ENCODE measurements around the gene JUNB. TPM values are rescaled to one million over a fixed set of nuclear protein-coding genes. Genes with fewer than 3 reads are reported as not detected.
A peak's percentile ranks its signal among the peaks of the same experiment; 100 is the strongest.

Gene JUNB
- total and polyA plus RNA-seq, 2 of the 13 experiments (the other 11 are each of a cell fraction or from before 2014, with no cell fraction given): 7.7 to 8.2 TPM

GRCh38 chr19:12801466-12802266 is 10.4 kb downstream of the JUNB start, which contains the start of the genes PRDX2 and THSD8 (continued):
- TF ChIP-seq MXI1 (IDR thresholded peaks at IDR 0.05; ENCODE audit: borderline replicate concordance, low read depth, low read length): peak; percentile 52; the same call in 1 of the 3 replicates
- TF ChIP-seq HNF1A (IDR thresholded peaks at IDR 0.05; ENCODE audit: low read depth): no peak
- 0 out of 2 replicates have a peak, but pooled peaks have one; percentile 56 for TF ChIP-seq HNF1A (CRISPR knock-in tag; IDR thresholded peaks at IDR 0.05; ENCODE audit: borderline replicate concordance)
- TF ChIP-seq ZNF337 (CRISPR knock-in tag; IDR thresholded peaks at IDR 0.05; ENCODE audit: borderline replicate concordance, low read depth): peak; percentile 71; the same call in 1 of the 2 replicates
- no peak for TF ChIP-seq SOX6 (IDR thresholded peaks at IDR 0.05)
- TF ChIP-seq SOX6 (CRISPR knock-in tag; IDR thresholded peaks at IDR 0.05): peak; percentile 32; the same call in 1 of the 2 replicates
- TF ChIP-seq ZNF878 (CRISPR knock-in tag; IDR thresholded peaks at IDR 0.05): 0 out of 2 replicates have a peak, but pooled peaks have one; percentile 41
- 0 out of 2 replicates have a peak, but pooled peaks have one; percentile 65 for TF ChIP-seq ZBTB44 (CRISPR knock-in tag; IDR thresholded peaks at IDR 0.05)
- peak; percentile 25; the same call in 1 of the 2 replicates for TF ChIP-seq FOXO1 (CRISPR knock-in tag; IDR thresholded peaks at IDR 0.05)
- peak; percentile 91 for TF ChIP-seq ZIK1 (CRISPR knock-in tag; IDR thresholded peaks at IDR 0.05; ENCODE audit: borderline replicate concordance, low read depth)
- TF ChIP-seq KDM2A (CRISPR knock-in tag; IDR thresholded peaks at IDR 0.05; ENCODE audit: borderline replicate concordance, low read depth): peak; percentile 80
- TF ChIP-seq, protein P1, sequence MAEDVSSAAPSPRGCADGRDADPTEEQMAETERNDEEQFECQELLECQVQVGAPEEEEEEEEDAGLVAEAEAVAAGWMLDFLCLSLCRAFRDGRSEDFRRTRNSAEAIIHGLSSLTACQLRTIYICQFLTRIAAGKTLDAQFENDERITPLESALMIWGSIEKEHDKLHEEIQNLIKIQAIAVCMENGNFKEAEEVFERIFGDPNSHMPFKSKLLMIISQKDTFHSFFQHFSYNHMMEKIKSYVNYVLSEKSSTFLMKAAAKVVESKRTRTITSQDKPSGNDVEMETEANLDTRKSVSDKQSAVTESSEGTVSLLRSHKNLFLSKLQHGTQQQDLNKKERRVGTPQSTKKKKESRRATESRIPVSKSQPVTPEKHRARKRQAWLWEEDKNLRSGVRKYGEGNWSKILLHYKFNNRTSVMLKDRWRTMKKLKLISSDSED (CRISPR knock-in tag; IDR thresholded peaks at IDR 0.05): no peak
- TF ChIP-seq HNRNPUL1 (IDR thresholded peaks at IDR 0.05; ENCODE audit: low read depth, low read length): peak; percentile 58; the same call in 1 of the 2 replicates
- TF ChIP-seq EZH2 (conservative IDR thresholded peaks at IDR 0.05; ENCODE audit: low read depth, low read length): no peak
- TF ChIP-seq, protein P2, sequence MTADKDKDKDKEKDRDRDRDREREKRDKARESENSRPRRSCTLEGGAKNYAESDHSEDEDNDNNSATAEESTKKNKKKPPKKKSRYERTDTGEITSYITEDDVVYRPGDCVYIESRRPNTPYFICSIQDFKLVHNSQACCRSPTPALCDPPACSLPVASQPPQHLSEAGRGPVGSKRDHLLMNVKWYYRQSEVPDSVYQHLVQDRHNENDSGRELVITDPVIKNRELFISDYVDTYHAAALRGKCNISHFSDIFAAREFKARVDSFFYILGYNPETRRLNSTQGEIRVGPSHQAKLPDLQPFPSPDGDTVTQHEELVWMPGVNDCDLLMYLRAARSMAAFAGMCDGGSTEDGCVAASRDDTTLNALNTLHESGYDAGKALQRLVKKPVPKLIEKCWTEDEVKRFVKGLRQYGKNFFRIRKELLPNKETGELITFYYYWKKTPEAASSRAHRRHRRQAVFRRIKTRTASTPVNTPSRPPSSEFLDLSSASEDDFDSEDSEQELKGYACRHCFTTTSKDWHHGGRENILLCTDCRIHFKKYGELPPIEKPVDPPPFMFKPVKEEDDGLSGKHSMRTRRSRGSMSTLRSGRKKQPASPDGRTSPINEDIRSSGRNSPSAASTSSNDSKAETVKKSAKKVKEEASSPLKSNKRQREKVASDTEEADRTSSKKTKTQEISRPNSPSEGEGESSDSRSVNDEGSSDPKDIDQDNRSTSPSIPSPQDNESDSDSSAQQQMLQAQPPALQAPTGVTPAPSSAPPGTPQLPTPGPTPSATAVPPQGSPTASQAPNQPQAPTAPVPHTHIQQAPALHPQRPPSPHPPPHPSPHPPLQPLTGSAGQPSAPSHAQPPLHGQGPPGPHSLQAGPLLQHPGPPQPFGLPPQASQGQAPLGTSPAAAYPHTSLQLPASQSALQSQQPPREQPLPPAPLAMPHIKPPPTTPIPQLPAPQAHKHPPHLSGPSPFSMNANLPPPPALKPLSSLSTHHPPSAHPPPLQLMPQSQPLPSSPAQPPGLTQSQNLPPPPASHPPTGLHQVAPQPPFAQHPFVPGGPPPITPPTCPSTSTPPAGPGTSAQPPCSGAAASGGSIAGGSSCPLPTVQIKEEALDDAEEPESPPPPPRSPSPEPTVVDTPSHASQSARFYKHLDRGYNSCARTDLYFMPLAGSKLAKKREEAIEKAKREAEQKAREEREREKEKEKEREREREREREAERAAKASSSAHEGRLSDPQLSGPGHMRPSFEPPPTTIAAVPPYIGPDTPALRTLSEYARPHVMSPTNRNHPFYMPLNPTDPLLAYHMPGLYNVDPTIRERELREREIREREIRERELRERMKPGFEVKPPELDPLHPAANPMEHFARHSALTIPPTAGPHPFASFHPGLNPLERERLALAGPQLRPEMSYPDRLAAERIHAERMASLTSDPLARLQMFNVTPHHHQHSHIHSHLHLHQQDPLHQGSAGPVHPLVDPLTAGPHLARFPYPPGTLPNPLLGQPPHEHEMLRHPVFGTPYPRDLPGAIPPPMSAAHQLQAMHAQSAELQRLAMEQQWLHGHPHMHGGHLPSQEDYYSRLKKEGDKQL (CRISPR knock-in tag; IDR thresholded peaks at IDR 0.05; ENCODE audit: low read depth): peak; percentile 54

All from HepG2 (cell line).